HK-2 (cell line): ENCODE data around the gene CASP3.
"Not testable (repeated sequence)": the region's sequence is repeated elsewhere in the genome, so short reads cannot be mapped to it uniquely, and the experiment has no call there.

Experiments
- DNase-seq: peaks from one replicate; pipeline ENCODE4 v3.0.0-alpha.2; 2018; ENCODE audit not compliant: unreplicated experiment

CASP3 gene

DNA sequence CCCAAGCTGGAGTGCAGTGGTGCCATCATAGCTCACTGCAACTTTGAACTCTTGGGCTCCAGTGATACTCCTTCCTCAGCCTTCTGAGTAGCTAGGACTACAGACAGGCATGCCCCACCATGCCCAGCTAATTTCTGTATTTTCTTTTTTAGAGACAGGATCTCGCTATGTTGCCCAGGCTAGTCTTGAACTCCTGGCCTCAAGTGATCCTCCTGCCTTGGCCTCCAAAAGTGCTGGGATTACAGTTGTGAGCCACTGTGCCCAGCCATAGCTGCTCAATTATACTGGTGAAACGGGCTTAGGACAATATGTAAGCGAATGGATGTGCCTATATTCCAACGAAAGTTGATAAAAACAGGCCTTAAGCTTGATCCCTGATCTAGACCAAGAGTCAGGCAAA lies 13.1 kb downstream of the CASP3 start:
- DNase-seq, result no peak

GRCh38 chr4:184635381-184635780 lies 13.9 kb downstream of the CASP3 start:
- DNase-seq, result no peak

GRCh38 chr4:184632842-184633241 lies 16.4 kb downstream of the CASP3 start:
- DNase-seq, result no peak

DNA sequence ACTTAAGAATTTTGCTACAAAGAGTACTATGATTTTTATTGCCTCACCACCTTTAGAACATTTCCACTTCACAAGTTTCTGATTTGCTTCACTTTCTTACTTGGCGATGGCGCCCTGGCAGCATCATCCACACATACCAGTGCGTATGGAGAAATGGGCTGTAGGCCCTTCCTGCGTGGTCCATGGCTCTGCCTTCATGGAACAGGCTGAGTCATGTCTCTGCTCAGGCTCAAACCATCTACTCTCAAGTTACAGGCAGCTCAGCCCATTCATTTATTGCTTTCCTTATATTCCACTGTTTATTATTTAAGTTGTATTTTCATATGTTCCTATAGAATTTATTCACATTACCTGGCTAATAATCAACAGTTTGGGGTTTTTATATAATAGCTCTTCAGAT lies 21.1 kb downstream of the CASP3 start:
- no peak for DNase-seq

DNA sequence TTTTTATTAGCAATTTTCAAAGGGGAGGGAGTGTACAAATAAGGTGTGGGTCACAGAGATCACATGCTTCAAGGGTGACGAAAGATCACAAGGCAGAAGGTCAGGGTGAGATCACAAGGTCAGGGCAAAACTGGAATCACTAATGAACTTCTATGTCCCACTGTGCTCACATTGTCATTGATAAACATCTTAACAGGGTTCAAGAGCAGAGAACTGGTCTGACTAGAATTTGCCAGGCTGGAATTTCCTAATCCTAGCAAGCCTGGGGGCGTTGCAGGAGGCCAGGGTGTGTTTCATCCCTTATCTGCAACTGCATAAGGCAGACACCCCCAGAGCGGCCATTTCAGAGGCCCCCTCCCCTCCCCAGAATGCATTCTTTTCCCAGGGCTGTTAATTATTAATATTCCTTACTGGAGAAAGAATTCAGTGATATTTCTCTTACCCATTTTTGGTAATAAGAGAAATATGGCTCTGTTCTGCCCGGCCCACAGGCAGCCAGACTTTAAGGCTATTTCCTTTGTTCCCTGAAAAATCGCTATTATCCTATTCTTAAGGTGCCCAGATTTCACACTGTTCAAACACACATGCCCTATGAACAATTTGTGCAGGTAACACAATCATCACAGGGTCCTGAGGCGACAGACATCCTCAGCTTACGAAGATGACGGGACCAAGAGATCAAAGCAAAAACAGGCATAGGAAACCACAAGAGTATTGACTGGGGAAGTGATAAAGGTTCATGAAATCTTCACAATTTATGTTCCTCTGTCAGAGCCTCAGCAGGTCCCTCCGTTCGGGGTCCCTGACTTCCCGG lies 23.3 kb downstream of the CASP3 start:
- DNase-seq, result not testable (repeated sequence)

GRCh38 chr4:184624972-184625554 lies 24.2 kb downstream of the CASP3 start:
- no peak for DNase-seq

DNA sequence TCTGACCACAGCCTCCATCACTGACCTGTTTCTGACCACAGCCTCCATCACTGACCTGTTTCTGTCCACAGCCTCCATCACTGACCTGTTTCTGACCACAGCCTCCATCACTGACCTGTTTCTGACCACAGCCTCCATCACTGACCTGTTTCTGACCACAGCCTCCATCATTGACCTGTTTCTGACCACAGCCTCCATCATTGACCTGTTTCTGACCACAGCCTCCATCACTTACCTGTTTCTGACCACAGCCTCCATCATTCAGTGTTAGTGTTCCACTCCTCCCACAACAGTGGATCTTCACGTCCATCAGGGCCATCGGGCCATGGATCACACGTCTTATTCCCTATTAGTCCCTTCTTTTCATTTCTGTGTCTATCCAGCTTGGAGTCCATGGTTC lies 24.7 kb downstream of the CASP3 start:
- DNase-seq, result not testable (repeated sequence)

- DNase-seq, result no peak
Measured at GRCh38 chr4:184621518-184621917, 27.7 kb downstream of the CASP3 start.

- DNase-seq, result no peak
Measured at GRCh38 chr4:184620212-184620867, 28.9 kb downstream of the CASP3 start.

DNA sequence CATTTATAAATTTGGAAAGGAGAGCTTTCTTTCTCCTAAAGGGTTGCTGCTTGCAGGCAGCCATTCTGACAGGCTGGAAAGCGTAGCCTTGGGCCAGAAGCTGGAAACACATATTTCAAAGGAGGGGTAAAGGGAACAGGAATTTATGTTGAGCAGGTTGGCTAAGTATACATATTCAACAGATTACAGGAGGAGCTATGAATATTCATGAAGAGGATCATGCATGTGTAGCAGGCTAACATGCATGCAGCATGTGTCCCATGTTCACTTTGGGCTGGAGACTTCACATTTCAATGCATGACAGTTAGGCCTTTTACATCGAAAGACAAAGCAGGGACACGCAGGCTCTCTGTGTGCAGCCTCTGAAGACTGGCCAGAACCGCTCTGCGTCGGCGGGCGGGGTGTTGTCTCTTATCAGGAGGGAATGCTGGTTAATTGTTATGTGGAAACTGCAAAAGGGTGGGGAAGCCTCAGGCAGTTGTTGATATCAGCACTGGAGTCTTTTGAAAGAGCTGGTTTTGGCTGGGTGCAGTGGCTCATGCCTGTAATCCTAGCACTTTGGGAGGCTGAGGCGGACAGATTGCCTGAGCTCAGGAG lies 31.5 kb downstream of the CASP3 start:
- no peak for DNase-seq

GRCh38 chr4:184616633-184617551 lies 32.4 kb downstream of the CASP3 start:
- no peak for DNase-seq

DNA sequence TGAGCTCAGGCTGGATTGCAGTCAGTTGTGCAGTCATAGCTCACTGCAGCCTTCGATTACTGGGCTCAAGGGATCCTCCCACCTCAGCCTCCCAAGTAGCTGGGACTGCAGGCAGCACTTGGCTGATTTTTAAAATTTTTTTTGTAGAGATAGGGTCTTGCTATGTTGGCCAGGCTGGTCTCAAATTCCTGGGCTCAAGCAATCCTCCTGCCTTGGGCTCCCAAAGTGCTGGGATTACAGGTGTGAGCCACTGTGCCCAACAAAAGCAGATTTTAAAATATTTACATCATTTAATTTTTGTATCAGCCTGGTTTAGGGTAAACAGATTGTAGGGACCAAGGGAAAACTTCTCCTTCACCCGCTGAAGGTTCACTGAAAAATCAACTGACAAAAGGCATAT lies 33.1 kb downstream of the CASP3 start:
- DNase-seq, result not testable (repeated sequence)

- DNase-seq, result no peak
Measured at GRCh38 chr4:184614509-184614908, 34.7 kb downstream of the CASP3 start.

GRCh38 chr4:184613405-184613804 lies 35.8 kb downstream of the CASP3 start:
- DNase-seq, result no peak

DNA sequence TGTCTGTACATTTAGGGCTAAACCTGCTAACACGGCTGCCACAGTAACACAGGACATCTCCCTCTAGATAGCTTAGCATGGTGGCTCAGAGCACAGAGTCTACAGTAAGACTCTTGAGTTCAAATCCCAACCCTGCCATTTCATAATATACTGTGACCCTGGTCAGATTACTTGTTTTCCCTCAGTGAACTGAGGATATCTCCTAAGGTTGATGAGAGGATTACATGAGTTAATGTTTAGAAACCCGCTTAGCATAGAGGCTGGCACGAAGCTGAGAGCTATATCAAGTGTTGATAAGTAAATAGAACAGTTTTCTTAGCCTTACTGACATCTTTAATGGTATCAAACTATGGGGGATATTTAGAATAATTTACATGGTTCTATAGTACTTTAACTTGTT lies 37.2 kb downstream of the CASP3 start:
- DNase-seq, result no peak

DNA sequence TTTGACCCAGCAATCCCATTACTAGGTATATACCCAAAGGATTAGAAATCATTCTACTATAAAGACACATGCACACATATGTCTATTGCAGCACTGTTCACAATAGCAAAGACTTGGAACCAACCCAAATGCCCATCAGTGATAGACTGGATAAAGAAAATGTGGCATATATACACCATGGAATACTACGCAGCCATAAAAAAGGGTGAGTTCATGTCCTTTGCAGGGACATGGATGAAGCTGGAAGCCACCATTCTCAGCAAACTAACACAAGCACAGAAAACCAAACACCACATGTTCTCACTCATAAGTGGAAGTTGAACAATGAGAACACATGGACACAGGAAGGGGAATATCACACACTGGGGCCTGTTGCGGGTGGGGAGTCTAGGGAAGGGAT lies 41.8 kb downstream of the CASP3 start:
- DNase-seq, result not testable (repeated sequence)

GRCh38 chr4:184602857-184603256 lies 46.4 kb downstream of the CASP3 start:
- not testable (repeated sequence) for DNase-seq

DNA sequence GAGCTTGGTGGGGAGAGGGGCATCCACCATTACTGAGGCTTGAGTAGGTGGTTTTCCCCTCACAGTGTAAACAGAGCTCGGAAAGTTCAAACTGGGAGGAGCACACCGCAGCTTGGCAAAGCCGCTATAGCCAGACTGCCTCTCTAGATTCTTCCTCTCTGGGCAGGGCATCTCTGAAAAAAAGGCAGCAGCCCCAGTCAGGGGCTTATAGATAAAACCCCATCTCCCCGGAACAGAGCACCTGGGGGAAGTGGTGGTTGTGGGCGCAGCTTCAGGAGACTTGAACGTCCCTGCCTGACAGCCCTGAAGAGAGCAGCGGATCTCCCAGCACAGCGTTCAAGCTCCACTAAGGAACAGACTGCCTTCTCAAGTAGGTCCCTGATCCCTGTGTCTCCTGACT lies 48.3 kb downstream of the CASP3 start:
- DNase-seq, result not testable (repeated sequence)

- DNase-seq, result no peak
Measured at GRCh38 chr4:184599492-184600135, 49.6 kb downstream of the CASP3 start.

- no peak for DNase-seq
Measured at GRCh38 chr4:184598753-184599491, 50.3 kb downstream of the CASP3 start.
